Measurements from ENCODE around the gene SMIM5. TPM values are rescaled to one million over a fixed set of nuclear protein-coding genes. Genes with fewer than 3 reads are reported as not detected.

SMIM5 gene
- total RNA-seq, 1 donor from 2014 or later, result 0.16 TPM

DNA sequence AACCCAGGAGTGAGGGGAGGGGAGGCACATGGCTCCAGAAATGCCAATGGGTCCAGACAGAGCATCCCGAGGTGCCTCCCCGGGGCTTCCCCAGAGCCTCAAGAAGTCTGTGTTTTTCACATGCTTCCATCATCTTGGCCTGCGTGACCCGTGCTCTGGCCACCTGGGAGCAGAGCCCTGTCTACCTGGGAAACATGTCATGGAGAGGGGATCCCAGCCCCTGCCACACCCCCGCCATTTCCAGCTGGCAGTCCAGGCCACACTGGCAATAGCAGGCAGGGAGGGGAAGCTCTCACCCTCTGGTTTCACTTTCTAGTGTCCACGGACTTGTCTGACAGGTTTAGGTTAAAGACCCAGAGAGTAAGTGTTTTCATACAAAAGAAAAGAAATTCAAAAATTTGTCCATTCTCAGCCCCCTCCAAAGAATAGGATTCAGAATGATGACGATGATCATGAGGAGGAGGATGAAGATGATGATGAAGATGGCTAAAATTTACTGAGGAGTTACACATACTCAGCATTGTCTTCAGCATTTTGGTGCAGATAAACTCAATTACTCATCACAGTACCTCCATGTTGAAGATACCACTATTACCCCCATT is 9.0 kb downstream of the SMIM5 start:
- no peaks in the 10 kb centered on the region for H3K9me3 Mint-ChIP-seq
- no peak for DNase-seq (ENCODE audit: low spot score)
- H3K4me1 Mint-ChIP-seq (ENCODE audit: low read depth), result peaks cover 7% of the 10 kb centered on the region
- no peak overlapping the region for H3K27ac Mint-ChIP-seq
- intact Hi-C loops (cut with micrococcal nuclease), result no loop called here
- H3K36me3 Mint-ChIP-seq (ENCODE audit: low read depth), result no peaks in the 10 kb centered on the region
- H3K4me3 Mint-ChIP-seq (ENCODE audit: low read depth), result no peak overlapping the region
- H3K27me3 Mint-ChIP-seq (ENCODE audit: low read depth), result no peaks in the 10 kb centered on the region

DNA sequence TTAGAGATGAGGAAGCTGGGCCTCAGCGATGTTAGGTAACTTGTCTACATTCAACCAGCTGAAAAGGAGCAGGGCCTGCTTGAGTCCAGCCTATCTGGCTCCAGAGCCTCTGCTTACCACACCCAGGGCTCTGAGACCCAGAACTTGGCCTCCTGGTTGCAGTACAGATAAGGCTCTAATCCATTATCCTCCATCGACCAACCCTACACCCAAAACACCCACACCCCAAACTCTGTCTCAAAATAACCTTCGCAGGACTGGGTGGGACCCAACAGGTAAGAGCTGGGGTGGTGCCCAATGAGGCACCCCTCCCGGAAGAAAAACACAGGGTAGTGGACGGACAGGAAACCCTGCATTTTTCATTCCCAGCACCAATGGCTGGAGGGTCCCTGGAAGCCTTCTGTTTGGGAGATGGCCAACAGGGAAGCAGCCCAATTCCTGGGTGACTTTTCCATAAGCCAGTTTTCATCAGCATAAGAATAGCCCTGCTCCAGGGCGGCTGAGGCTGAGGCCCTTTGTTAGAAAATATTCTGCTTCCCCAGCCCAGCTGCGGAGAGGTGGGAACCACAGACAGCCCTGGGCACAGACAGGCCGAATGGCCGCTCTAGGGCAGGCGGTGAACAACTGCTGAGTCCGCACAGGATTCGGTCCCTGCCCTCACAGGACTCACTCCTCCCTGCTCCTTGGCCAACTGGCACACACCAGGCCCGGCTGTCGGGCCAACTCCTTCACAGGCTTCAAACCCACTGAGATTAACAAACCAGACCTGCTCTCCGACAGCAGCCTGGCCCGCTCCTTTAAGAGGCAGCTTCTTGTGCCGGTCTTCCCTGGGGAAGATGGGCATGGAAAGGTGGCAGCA is 9.8 kb downstream of the SMIM5 start:
- no peak for DNase-seq (ENCODE audit: low spot score)
- intact Hi-C loops (cut with micrococcal nuclease), result no loop called here
- H3K4me3 Mint-ChIP-seq (ENCODE audit: low read depth), result no peak overlapping the region
- no peak overlapping the region for H3K27ac Mint-ChIP-seq
- no peaks in the 10 kb centered on the region for H3K36me3 Mint-ChIP-seq (ENCODE audit: low read depth)
- H3K27me3 Mint-ChIP-seq (ENCODE audit: low read depth), result no peaks in the 10 kb centered on the region
- peaks cover 7% of the 10 kb centered on the region for H3K4me1 Mint-ChIP-seq (ENCODE audit: low read depth)
- H3K9me3 Mint-ChIP-seq, result no peaks in the 10 kb centered on the region

GRCh38 chr17:75643643-75644017 is 10.4 kb downstream of the SMIM5 start:
- no peaks in the 10 kb centered on the region for H3K27me3 Mint-ChIP-seq (ENCODE audit: low read depth)
- DNase-seq (ENCODE audit: low spot score), result no peak
- intact Hi-C loops (cut with micrococcal nuclease), result no loop called here
- no peak overlapping the region for H3K4me3 Mint-ChIP-seq (ENCODE audit: low read depth)
- peaks cover 7% of the 10 kb centered on the region for H3K4me1 Mint-ChIP-seq (ENCODE audit: low read depth)
- H3K9me3 Mint-ChIP-seq, result no peaks in the 10 kb centered on the region
- H3K36me3 Mint-ChIP-seq (ENCODE audit: low read depth), result no peaks in the 10 kb centered on the region
- no peak overlapping the region for H3K27ac Mint-ChIP-seq

GRCh38 chr17:75645501-75645888 is 12.3 kb downstream of the SMIM5 start:
- no peak for DNase-seq (ENCODE audit: low spot score)
- Mint-ChIP-seq H3K4me3 (ENCODE audit: low read depth) (no peak overlapping the region), H3K27ac (no peak overlapping the region), H3K27me3 (ENCODE audit: low read depth) (no peaks in the 10 kb centered on the region), H3K9me3 (no peaks in the 10 kb centered on the region), H3K36me3 (ENCODE audit: low read depth) (peaks cover 4% of the 10 kb centered on the region), H3K4me1 (ENCODE audit: low read depth) (peaks cover 7% of the 10 kb centered on the region)
- intact Hi-C loops (cut with micrococcal nuclease), result no loop called here

GRCh38 chr17:75645889-75646637 is 12.8 kb downstream of the SMIM5 start:
- peaks cover 7% of the 10 kb centered on the region for H3K4me1 Mint-ChIP-seq (ENCODE audit: low read depth)
- DNase-seq (ENCODE audit: low spot score), result no peak
- H3K27ac Mint-ChIP-seq, result peak overlapping the region; percentile 33
- H3K9me3 Mint-ChIP-seq, result no peaks in the 10 kb centered on the region
- H3K36me3 Mint-ChIP-seq (ENCODE audit: low read depth), result peaks cover 7% of the 10 kb centered on the region
- no peak overlapping the region for H3K4me3 Mint-ChIP-seq (ENCODE audit: low read depth)
- no peaks in the 10 kb centered on the region for H3K27me3 Mint-ChIP-seq (ENCODE audit: low read depth)
- intact Hi-C loops (cut with micrococcal nuclease), result no loop called here

- no peaks in the 10 kb centered on the region for H3K27me3 Mint-ChIP-seq (ENCODE audit: low read depth)
- peaks cover 7% of the 10 kb centered on the region for H3K4me1 Mint-ChIP-seq (ENCODE audit: low read depth)
- intact Hi-C loops (cut with micrococcal nuclease), result no loop called here
- no peak overlapping the region for H3K4me3 Mint-ChIP-seq (ENCODE audit: low read depth)
- DNase-seq (ENCODE audit: low spot score), result no peak
- H3K9me3 Mint-ChIP-seq, result no peaks in the 10 kb centered on the region
- peaks cover 7% of the 10 kb centered on the region for H3K36me3 Mint-ChIP-seq (ENCODE audit: low read depth)
- H3K27ac Mint-ChIP-seq, result no peak overlapping the region
Observed at GRCh38 chr17:75646638-75646992, 13.4 kb downstream of the SMIM5 start.

- Mint-ChIP-seq H3K27me3 (ENCODE audit: low read depth) (no peaks in the 10 kb centered on the region), H3K4me1 (ENCODE audit: low read depth) (peaks cover 7% of the 10 kb centered on the region), H3K27ac (no peak overlapping the region), H3K36me3 (ENCODE audit: low read depth) (peaks cover 7% of the 10 kb centered on the region), H3K9me3 (no peaks in the 10 kb centered on the region), H3K4me3 (ENCODE audit: low read depth) (no peak overlapping the region)
- DNase-seq (ENCODE audit: low spot score), result no peak
- intact Hi-C loops (cut with micrococcal nuclease), result no loop called here
Observed at GRCh38 chr17:75647061-75647460, 13.8 kb downstream of the SMIM5 start.

DNA sequence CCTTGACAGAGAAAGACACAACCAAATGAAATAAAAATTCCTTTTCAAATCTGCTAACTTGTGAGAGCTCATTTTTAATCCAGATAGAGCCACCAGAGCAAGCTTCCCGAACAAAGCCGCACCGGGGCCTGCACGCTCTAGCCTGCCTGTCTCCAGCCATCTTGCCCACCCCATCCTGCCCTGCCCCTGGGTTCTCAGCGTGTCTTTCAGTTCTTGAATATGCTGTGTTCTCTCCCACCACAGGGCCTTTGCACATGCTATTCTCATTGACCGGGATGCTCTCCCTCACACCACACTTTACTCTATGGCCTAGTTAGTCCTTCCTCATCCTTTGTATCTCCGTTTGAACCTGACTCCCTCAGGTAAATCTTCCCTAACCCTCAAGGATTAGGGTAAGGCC is 14.7 kb downstream of the SMIM5 start:
- Mint-ChIP-seq H3K27me3 (ENCODE audit: low read depth) (no peaks in the 10 kb centered on the region), H3K36me3 (ENCODE audit: low read depth) (peaks cover 9% of the 10 kb centered on the region), H3K4me3 (ENCODE audit: low read depth) (no peak overlapping the region), H3K9me3 (no peaks in the 10 kb centered on the region), H3K4me1 (ENCODE audit: low read depth) (peaks cover 9% of the 10 kb centered on the region), H3K27ac (no peak overlapping the region)
- intact Hi-C loops (cut with micrococcal nuclease), result no loop called here
- DNase-seq (ENCODE audit: low spot score), result no peak

DNA sequence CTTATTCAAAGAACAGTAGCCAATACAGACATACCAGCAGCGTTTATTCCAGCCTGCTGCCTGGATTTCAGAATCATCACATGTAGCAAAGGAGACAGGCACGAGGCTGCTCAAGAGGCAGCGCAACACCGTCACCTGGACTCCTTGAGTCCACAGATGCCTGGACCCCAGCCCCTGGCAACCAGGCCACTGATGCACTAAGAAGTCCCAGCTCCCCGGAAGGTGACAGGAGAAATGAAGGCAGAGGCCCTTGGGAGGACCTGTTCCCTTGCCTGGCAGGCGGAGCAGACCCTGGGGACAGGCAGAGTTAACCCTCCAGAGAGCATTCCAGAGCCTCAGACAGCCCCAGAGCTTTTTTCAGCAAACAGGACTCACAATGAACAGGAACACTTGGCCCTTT is 16.5 kb downstream of the SMIM5 start:
- peaks cover 9% of the 10 kb centered on the region for H3K4me1 Mint-ChIP-seq (ENCODE audit: low read depth)
- H3K27me3 Mint-ChIP-seq (ENCODE audit: low read depth), result no peaks in the 10 kb centered on the region
- no peaks in the 10 kb centered on the region for H3K9me3 Mint-ChIP-seq
- intact Hi-C loops (cut with micrococcal nuclease), result no loop called here
- no peak overlapping the region for H3K27ac Mint-ChIP-seq
- peaks cover 13% of the 10 kb centered on the region for H3K36me3 Mint-ChIP-seq (ENCODE audit: low read depth)
- no peak overlapping the region for H3K4me3 Mint-ChIP-seq (ENCODE audit: low read depth)
- no peak for DNase-seq (ENCODE audit: low spot score)

- H3K9me3 Mint-ChIP-seq, result no peaks in the 10 kb centered on the region
- no peak overlapping the region for H3K27ac Mint-ChIP-seq
- peaks cover 6% of the 10 kb centered on the region for H3K4me1 Mint-ChIP-seq (ENCODE audit: low read depth)
- no peaks in the 10 kb centered on the region for H3K27me3 Mint-ChIP-seq (ENCODE audit: low read depth)
- intact Hi-C loops (cut with micrococcal nuclease), result no loop called here
- H3K36me3 Mint-ChIP-seq (ENCODE audit: low read depth), result peaks cover 13% of the 10 kb centered on the region
- no peak overlapping the region for H3K4me3 Mint-ChIP-seq (ENCODE audit: low read depth)
- DNase-seq (ENCODE audit: low spot score), result no peak
Observed at GRCh38 chr17:75650874-75651273, 17.6 kb downstream of the SMIM5 start.

DNA sequence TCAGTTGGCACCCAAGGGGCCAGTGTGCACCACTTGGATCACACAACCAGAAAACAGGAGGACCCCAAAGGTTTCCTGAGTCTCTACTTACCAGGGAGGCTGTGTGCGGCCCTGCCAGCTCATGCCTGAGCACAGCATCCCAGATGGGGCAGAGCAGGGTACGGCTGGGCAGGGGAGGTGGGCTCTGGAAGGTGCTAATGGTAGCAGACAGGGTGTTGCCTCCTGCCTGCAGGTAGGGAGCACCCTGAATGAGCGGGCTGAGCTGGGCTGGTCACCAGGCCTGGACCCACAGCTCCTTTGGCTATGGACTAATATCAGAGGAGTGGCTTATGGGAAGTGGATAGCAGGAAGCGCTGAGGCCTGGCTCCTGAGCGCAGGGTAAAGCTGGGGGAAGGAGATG is 19.1 kb downstream of the SMIM5 start:
- peak overlapping the region; percentile 42 for H3K27ac Mint-ChIP-seq
- DNase-seq (ENCODE audit: low spot score), result no peak
- intact Hi-C loops (cut with micrococcal nuclease), result no loop called here
- H3K4me1 Mint-ChIP-seq (ENCODE audit: low read depth), result peaks cover 1% of the 10 kb centered on the region
- no peaks in the 10 kb centered on the region for H3K9me3 Mint-ChIP-seq
- H3K36me3 Mint-ChIP-seq (ENCODE audit: low read depth), result peaks cover 19% of the 10 kb centered on the region
- no peaks in the 10 kb centered on the region for H3K27me3 Mint-ChIP-seq (ENCODE audit: low read depth)
- H3K4me3 Mint-ChIP-seq (ENCODE audit: low read depth), result no peak overlapping the region

- DNase-seq (ENCODE audit: low spot score), result no peak
- intact Hi-C loops (cut with micrococcal nuclease), result no loop called here
- Mint-ChIP-seq H3K4me3 (ENCODE audit: low read depth) (no peak overlapping the region), H3K36me3 (ENCODE audit: low read depth) (peaks cover 19% of the 10 kb centered on the region), H3K9me3 (no peaks in the 10 kb centered on the region), H3K27ac (no peak overlapping the region), H3K4me1 (ENCODE audit: low read depth) (peaks cover 1% of the 10 kb centered on the region), H3K27me3 (ENCODE audit: low read depth) (no peaks in the 10 kb centered on the region)
Observed at GRCh38 chr17:75652934-75653549, 19.8 kb downstream of the SMIM5 start.

DNA sequence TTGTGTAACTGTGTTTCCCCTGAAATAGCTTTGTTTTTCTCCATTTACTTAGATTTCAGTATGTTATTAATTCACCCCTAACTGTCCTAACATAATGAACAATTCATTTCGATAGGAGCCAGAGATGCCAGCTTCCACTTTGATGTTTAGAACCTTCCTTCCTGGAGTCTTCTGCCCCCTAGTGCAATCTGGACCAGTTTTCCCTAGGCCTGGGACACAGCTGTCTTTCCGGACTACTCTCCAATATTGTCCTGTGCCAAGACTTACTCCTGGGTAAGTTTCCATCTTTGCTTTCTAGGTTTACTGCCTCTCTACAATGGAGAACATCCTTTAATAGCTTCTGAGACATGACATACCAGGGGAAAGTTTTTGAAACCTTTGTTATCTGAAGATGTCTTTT is 20.9 kb downstream of the SMIM5 start:
- no peak overlapping the region for H3K4me3 Mint-ChIP-seq (ENCODE audit: low read depth)
- peaks cover 1% of the 10 kb centered on the region for H3K4me1 Mint-ChIP-seq (ENCODE audit: low read depth)
- no peak for DNase-seq (ENCODE audit: low spot score)
- H3K27ac Mint-ChIP-seq, result no peak overlapping the region
- intact Hi-C loops (cut with micrococcal nuclease), result no loop called here
- H3K27me3 Mint-ChIP-seq (ENCODE audit: low read depth), result no peaks in the 10 kb centered on the region
- no peaks in the 10 kb centered on the region for H3K9me3 Mint-ChIP-seq
- peaks cover 15% of the 10 kb centered on the region for H3K36me3 Mint-ChIP-seq (ENCODE audit: low read depth)

All from activated T-helper 2 cell treated with anti-CD3 and anti-CD28 coated beads, Interferon-gamma antibody, Interleukin-2, Interleukin-4, amounts not matched to agents 10 μg/mL and 5 μg/mL and 100 μg/mL, durations not matched to agents 14 hours and 24 hours and 36 hours (primary cell).